Thyroid gland (tissue), 4 donors: ENCODE data around the gene PADI2. TPM values are rescaled to one million over a fixed set of nuclear protein-coding genes. Genes with fewer than 3 reads are reported as not detected.

Experiments
- DNase-seq, 2 donors: peaks; one replicate each; pipeline ENCODE4 v3.0.0-alpha.2; 2019
- H3K27ac ChIP-seq, 3 donors: fragments of 200-600 bp; sonication (generic); 1 replicate in 2 of 3; 2 replicates in 1 of 3; pipeline ENCODE4 v1.5.1; 2016 to 2019; ENCODE audit warnings: mild to moderate bottlenecking in 1 of 3, moderate library complexity in 1 of 3
- H3K27me3 ChIP-seq: fragments of 200-600 bp; sonication (generic); one replicate; pipeline ENCODE4 v1.5.1; 2019
- H3K36me3 ChIP-seq, 2 donors: fragments of 200-600 bp; sonication (generic); one replicate each; pipeline ENCODE4 v1.5.1; 2016 to 2019
- H3K4me1 ChIP-seq, 2 donors: fragments of 200-600 bp; sonication (generic); one replicate each; pipeline ENCODE4 v1.5.1; 2017 to 2019
- H3K4me3 ChIP-seq, 3 donors: fragments of 200-600 bp; sonication (generic); replicated peaks in 1 of 3; 1 replicate in 2 of 3; 2 replicates in 1 of 3; pipeline ENCODE4 v1.5.1; 2016; ENCODE audit warnings: mild to moderate bottlenecking in 1 of 3
- H3K9me3 ChIP-seq: fragments of 200-600 bp; sonication (generic); one replicate; pipeline ENCODE4 v1.5.1; 2017
- POLR2A ChIP-seq, 2 donors: fragments of 450-650 bp; IDR thresholded peaks; one replicate each; pipeline ENCODE4 v1.6.1; 2017; ENCODE audit warnings: antibody characterized with exemption in 2 of 2, mild to moderate bottlenecking in 2 of 2, moderate library complexity in 1 of 2
- WGBS, 2 donors: methylation state at CpG; one replicate each; pipeline ENCODE4 v1.1.5; 2017; 5-methylcytosine and 5-hydroxymethylcytosine counted together
- intact Hi-C: fragments of 100-400 bp; cut with DNase I; formaldehyde crosslinking; loops from one replicate; pipeline ENCODE4 v1.15.1; 2023
- total RNA-seq, 4 donors: library from RNA; depleted of rRNA; stranded (reverse); fragments of >200 nt; gene quantifications; one replicate each; pipeline ENCODE4 v1.2.3, GENCODE V29; 2016
- TF ChIP-seq, protein P1 (sequence below), 6 experiments: fragments of 200-600 bp in 3 of 6; fragments of 450-650 bp in 3 of 6; sonication (generic) in 3 of 6; IDR thresholded peaks; one replicate each; pipeline ENCODE4 v1.5.1; 2016 to 2019; ENCODE audit warnings: antibody characterized with exemption in 6 of 6, mild to moderate bottlenecking in 2 of 6, inconsistent platforms in 1 of 6, moderate library complexity in 1 of 6

The PADI2 gene
- total RNA-seq, 4 donors from 2014 or later, result 0.13 to 0.49 (median 0.38) TPM

DNA sequence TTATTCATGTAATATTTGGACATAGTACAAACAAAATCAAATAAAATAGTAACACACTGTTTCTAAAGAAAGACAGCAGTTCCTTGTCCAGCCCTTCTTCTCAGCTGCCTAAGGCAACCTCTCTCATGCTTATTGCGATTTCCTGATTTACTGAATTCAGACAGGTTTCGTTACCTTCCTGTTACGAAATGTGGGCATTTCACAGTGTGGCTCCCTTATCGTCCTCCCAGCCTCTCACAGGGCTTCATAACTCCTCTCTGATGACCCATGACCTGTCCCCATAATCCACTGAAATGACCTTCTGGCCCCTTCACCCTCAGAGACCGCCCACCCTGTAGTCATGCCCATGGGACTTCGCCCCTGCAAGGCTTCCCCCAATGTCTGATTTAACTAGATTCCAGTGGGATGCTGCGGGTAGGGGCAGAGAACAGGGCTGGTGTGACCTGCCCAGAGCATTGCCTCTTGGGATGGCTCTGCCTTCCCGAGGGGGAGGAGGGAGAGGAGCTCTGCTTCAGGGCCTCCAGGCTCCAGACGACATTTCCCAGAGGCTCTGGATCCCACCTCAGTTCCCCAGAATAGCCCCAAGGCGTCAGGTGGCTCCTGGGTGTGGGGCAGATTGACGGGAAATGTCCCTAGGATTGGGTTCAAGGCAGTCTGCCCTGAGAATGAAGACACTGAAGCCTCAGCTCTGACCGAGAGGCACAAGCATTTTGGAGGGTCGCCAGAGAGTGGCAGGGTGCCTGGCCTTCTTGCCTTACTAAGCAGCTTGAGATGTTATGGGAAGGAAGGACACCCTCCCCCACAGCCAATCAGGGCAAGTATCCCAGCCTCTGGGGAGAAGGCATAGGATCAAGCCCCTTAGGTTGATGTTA lies 20.6 kb downstream of the PADI2 start:
- 68 to 71% methylated on average over 9 to 13 of the region's 13 CpGs for WGBS, 2 donors
- Histone ChIP-seq H3K36me3 (no peaks in the 10 kb centered on the region), H3K27me3 (no peaks in the 10 kb centered on the region), H3K9me3 (no peaks in the 10 kb centered on the region), H3K4me1 (no peaks in the 10 kb centered on the region), H3K27ac (no peak overlapping the region), H3K4me3 (no peak overlapping the region)
- intact Hi-C loops, result no loop called here
- peak; percentile 16 to 29 for DNase-seq
- TF ChIP-seq, protein P1, sequence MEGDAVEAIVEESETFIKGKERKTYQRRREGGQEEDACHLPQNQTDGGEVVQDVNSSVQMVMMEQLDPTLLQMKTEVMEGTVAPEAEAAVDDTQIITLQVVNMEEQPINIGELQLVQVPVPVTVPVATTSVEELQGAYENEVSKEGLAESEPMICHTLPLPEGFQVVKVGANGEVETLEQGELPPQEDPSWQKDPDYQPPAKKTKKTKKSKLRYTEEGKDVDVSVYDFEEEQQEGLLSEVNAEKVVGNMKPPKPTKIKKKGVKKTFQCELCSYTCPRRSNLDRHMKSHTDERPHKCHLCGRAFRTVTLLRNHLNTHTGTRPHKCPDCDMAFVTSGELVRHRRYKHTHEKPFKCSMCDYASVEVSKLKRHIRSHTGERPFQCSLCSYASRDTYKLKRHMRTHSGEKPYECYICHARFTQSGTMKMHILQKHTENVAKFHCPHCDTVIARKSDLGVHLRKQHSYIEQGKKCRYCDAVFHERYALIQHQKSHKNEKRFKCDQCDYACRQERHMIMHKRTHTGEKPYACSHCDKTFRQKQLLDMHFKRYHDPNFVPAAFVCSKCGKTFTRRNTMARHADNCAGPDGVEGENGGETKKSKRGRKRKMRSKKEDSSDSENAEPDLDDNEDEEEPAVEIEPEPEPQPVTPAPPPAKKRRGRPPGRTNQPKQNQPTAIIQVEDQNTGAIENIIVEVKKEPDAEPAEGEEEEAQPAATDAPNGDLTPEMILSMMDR (IDR thresholded peaks at IDR 0.05), result no peak
- TF ChIP-seq POLR2A (IDR thresholded peaks at IDR 0.05), result no peak

DNA sequence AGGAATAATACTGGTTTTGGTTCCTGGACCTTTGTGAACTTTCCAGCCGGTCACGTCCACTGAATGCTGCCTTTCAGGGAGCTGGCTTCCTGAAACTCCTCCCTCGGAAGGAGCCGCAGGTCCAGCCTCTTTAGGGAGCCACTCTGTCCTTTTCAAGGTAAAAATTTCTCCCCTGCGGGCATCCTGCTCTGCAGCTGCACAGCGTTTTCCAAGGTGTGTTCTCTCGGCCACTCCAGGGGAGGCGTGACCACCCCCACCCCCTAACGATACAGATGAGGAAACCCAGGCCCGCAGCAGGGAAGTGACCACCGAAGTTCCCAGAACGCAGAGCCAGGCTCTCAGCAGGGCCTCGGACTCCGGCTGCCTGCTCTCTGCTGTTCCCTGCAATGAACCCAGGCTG lies 21.5 kb downstream of the PADI2 start:
- Histone ChIP-seq H3K4me1 (no peaks in the 10 kb centered on the region), H3K27ac (no peak overlapping the region), H3K36me3 (no peaks in the 10 kb centered on the region), H3K27me3 (no peaks in the 10 kb centered on the region), H3K4me3 (no peak overlapping the region), H3K9me3 (no peaks in the 10 kb centered on the region)
- intact Hi-C loops, result no loop called here
- TF ChIP-seq POLR2A (IDR thresholded peaks at IDR 0.05), result no peak
- TF ChIP-seq, protein P1 (IDR thresholded peaks at IDR 0.05), result no peak
- DNase-seq, result no peak
- WGBS, 2 donors, result 44 to 53% methylated on average over 14 of the region's 14 CpGs

DNA sequence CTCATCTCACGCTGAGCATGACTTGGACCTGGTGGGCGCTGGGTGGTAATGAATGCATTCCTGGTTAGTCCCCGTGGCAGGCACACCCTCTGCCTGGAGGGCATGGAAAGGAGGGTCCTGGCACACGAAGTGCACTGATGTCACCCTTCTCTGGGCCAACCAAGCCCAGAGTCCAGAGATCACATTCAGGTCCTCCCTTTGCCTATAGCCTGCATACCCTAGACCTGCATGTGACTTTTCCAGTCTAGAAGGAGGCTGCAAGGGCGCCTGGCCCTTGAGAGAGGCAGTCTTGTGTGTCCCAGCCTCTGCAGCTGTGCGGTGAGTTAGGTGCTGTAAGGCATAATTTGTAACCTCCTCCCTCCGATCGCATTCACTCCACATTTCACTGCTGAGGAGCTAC lies 22.1 kb downstream of the PADI2 start:
- 62 to 70% methylated on average over 8 of the region's 8 CpGs for WGBS, 2 donors
- no peaks in the 10 kb centered on the region for H3K4me1 ChIP-seq
- DNase-seq, result no peak
- no peaks in the 10 kb centered on the region for H3K9me3 ChIP-seq
- no peaks in the 10 kb centered on the region for H3K36me3 ChIP-seq
- no peak for TF ChIP-seq POLR2A (IDR thresholded peaks at IDR 0.05)
- TF ChIP-seq, protein P1 (IDR thresholded peaks at IDR 0.05), result no peak
- H3K4me3 ChIP-seq, result no peak overlapping the region
- intact Hi-C loops, result no loop called here
- H3K27me3 ChIP-seq, result no peaks in the 10 kb centered on the region
- no peak overlapping the region for H3K27ac ChIP-seq

DNA sequence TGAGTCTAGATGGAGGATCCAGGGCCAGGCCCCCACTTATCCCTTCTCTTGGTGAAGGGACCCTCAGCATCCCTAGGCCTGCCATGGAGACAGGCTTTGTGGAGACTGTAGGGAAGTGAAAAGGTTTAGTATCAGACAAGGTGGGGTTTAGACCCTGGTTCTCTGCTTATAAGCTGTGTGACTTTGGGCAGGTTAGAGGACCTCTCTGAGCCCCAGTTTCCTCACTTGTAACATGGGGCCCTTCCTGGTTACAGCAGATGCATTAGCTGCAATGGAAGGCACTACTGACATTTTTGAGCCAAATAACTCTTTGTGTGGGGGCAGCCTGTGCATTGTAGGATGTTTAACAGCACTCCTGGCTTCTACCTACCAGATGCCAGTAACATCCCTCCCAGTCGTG lies 22.7 kb downstream of the PADI2 start:
- no peak for DNase-seq
- no peak overlapping the region for H3K27ac ChIP-seq
- no peaks in the 10 kb centered on the region for H3K4me1 ChIP-seq
- no peaks in the 10 kb centered on the region for H3K9me3 ChIP-seq
- no peaks in the 10 kb centered on the region for H3K27me3 ChIP-seq
- no peaks in the 10 kb centered on the region for H3K36me3 ChIP-seq
- intact Hi-C loops, result no loop called here
- no peak for TF ChIP-seq POLR2A (IDR thresholded peaks at IDR 0.05)
- TF ChIP-seq, protein P1 (IDR thresholded peaks at IDR 0.05), result no peak
- 0% methylated on average over 1 of the region's 1 CpG for WGBS, 2 donors
- no peak overlapping the region for H3K4me3 ChIP-seq

DNA sequence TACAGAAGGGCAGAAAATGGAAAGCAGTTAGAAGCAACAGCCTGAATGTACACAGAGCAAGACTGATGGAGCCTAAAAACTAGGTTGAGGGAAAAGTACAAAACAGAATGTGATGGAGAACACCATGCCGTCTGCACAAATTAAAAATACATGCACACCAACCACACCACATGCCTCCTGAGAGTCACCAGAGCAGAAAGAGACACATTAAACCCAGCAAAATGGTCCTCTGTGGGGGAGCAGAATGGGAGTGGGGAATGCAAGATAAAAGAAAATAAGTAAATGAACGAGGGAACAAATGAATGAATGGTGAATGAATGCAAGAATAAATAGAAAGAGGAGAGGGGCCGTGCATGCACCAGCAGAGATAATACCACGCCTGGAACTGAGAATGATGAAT lies 24.1 kb downstream of the PADI2 start:
- 30 to 41% methylated on average over 4 of the region's 4 CpGs for WGBS, 2 donors
- intact Hi-C loops, result no loop called here
- H3K4me3 ChIP-seq, result no peak overlapping the region
- H3K27me3 ChIP-seq, result no peaks in the 10 kb centered on the region
- no peaks in the 10 kb centered on the region for H3K36me3 ChIP-seq
- no peak for DNase-seq
- TF ChIP-seq, protein P1 (IDR thresholded peaks at IDR 0.05), result no peak
- no peak for TF ChIP-seq POLR2A (IDR thresholded peaks at IDR 0.05)
- no peaks in the 10 kb centered on the region for H3K9me3 ChIP-seq
- no peak overlapping the region for H3K27ac ChIP-seq
- no peaks in the 10 kb centered on the region for H3K4me1 ChIP-seq
